ENCODE data around the gene NME5. TPM values are rescaled to one million over a fixed set of nuclear protein-coding genes. Genes with fewer than 3 reads are reported as not detected.

NME5 gene
- total and polyA plus RNA-seq, 9 of the 15 experiments (the other 6 are each of a cell fraction or from before 2014, with no cell fraction given), result not detected

GRCh38 chr5:138188626-138189025 lies 49.4 kb upstream of the NME5 start:
- no peaks in the 10 kb centered on the region for H3K79me2 ChIP-seq (ENCODE audit: control insufficient read depth, insufficient read depth, low read length)
- H3K27me3 ChIP-seq (ENCODE audit: control insufficient read depth in 2 of 2, insufficient read depth in 2 of 2, low read length in 2 of 2), result no peaks in the 10 kb centered on the region
- 82% methylated on average over 3 of the region's 3 CpGs for WGBS (ENCODE audit: insufficient coverage, low coverage, missing lambda C conversion rate)
- FAIRE-seq, result no peak
- no peak overlapping the region for H3K9ac ChIP-seq (ENCODE audit: insufficient read depth in 1 of 2, low read depth in 2 of 2, low read length in 2 of 2)
- peak; percentile 16 for ATAC-seq
- BruUV-seq (replicated peaks), result no TSS peak
- H3K4me2 ChIP-seq (ENCODE audit: insufficient read depth, low read length), result no peak overlapping the region
- H3K4me3 ChIP-seq, result no peak overlapping the region
- ChIA-PET POLR2A (interaction anchor here (0.6 to 6.7 kb wide), 13 partner anchors 10 to 304 kb away, joined by 3 to 51 read pairs (median 4); partner anchors contain the start of genes BRD8, CDC23, KDM3B and KIF20A), CTCF (ENCODE audit: low intra/inter-chr PET ratio) (no interaction called here)
- DNase-seq (ENCODE audit: extremely low read depth in 1 of 4, low spot score in 3 of 4), result no peak
- no peaks in the 10 kb centered on the region for H4K20me1 ChIP-seq (replicated peaks; ENCODE audit: control insufficient read depth, insufficient read depth, low read length)
- peaks cover 97% of the 10 kb centered on the region for H3K36me3 ChIP-seq (ENCODE audit: control insufficient read depth, insufficient read depth, low read length)
- H3K27ac ChIP-seq (ENCODE audit: extremely low read depth, low read depth, low read length), result no peak overlapping the region
- TF ChIP-seq HDAC6 (IDR thresholded peaks at IDR 0.05; ENCODE audit: low read depth, low read length) (no peak), FOXP4 (CRISPR knock-in tag; IDR thresholded peaks at IDR 0.05; ENCODE audit: borderline replicate concordance) (no peak), POLR2A (conservative IDR thresholded peaks at IDR 0.05) (peak; percentile 54), SUPT5H (IDR thresholded peaks at IDR 0.05) (0 out of 2 replicates have a peak, but pooled peaks have one; percentile 46)
- H3K9me3 ChIP-seq (replicated peaks; ENCODE audit: control insufficient read depth, insufficient read depth, low read depth, low read length), result no peaks in the 10 kb centered on the region
- peaks cover 0 to 12% of the 10 kb centered on the region in 2 experiments; a peak in 4 of 5 replicates for H3K4me1 ChIP-seq (replicated peaks in 1 of 2; ENCODE audit: control insufficient read depth in 2 of 2, insufficient read depth in 2 of 2, low read length in 2 of 2)
- in situ Hi-C loops (cut with MboI), result loop anchor here (25.0 kb wide), 1 partner anchor 224 kb away; no protein-coding TSS in a partner anchor
- intact Hi-C loops (cut with micrococcal nuclease), result no loop called here
- no peaks in the 10 kb centered on the region for H3K9me1 ChIP-seq (ENCODE audit: control insufficient read depth, insufficient read depth, low read length)
- H2AFZ ChIP-seq (ENCODE audit: low read depth, low read length), result no peak overlapping the region
